SJCRH30 (cell line): ENCODE measurements around the gene GALNT17. TPM values are rescaled to one million over a fixed set of nuclear protein-coding genes. Genes with fewer than 3 reads are reported as not detected.
A peak's percentile ranks its signal among the peaks of the same experiment; 100 is the strongest.

Experiments
- DNase-seq, 2 experiments: peaks; one replicate each; pipeline ENCODE4 v3.0.0-alpha.2; 2015 to 2020
- H3K27ac ChIP-seq: fragments of 250-450 bp; sonication (Bioruptor Pico); 2 replicates; pipeline ENCODE4 v1.5.1; 2020; ENCODE audit warnings: mild to moderate bottlenecking, moderate library complexity
- H3K27me3 ChIP-seq: fragments of 250-450 bp; sonication (Bioruptor Pico); 2 replicates; pipeline ENCODE4 v1.5.1; 2020; ENCODE audit warnings: mild to moderate bottlenecking, moderate library complexity
- H3K36me3 ChIP-seq: fragments of 250-450 bp; sonication (Bioruptor Pico); 2 replicates; pipeline ENCODE4 v1.5.1; 2020; ENCODE audit warnings: mild to moderate bottlenecking, moderate library complexity
- H3K4me1 ChIP-seq: fragments of 250-450 bp; sonication (Bioruptor Pico); 2 replicates; pipeline ENCODE4 v1.5.1; 2020; ENCODE audit warnings: mild to moderate bottlenecking, moderate library complexity
- H3K4me3 ChIP-seq: fragments of 250-450 bp; sonication (Bioruptor Pico); 2 replicates; pipeline ENCODE4 v1.5.1; 2020; ENCODE audit warnings: mild to moderate bottlenecking, moderate library complexity
- H3K9me3 ChIP-seq: fragments of 250-450 bp; sonication (Bioruptor Pico); replicated peaks from 2 replicates; pipeline ENCODE4 v1.5.1; 2020; ENCODE audit warnings: mild to moderate bottlenecking, moderate library complexity
- total RNA-seq: library from RNA; depleted of rRNA; stranded (reverse); fragments of >200 nt; shearing (Covaris generic); gene quantifications from 2 replicates; pipeline ENCODE4 v1.2.3, GENCODE V29; 2014

Gene GALNT17
- total RNA-seq, 1 experiment from 2014 or later: not detected

GRCh38 chr7:71459132-71459531 is 327.2 kb downstream of the GALNT17 start:
- H3K27me3 ChIP-seq: no peaks in the 10 kb centered on the region
- peaks cover 9% of the 10 kb centered on the region; the same call in 1 of the 2 replicates for H3K4me1 ChIP-seq
- DNase-seq: peak; percentile 34 to 78
- no peaks in the 10 kb centered on the region for H3K36me3 ChIP-seq
- no peak overlapping the region for H3K4me3 ChIP-seq
- no peak overlapping the region for H3K27ac ChIP-seq
- H3K9me3 ChIP-seq: no peaks in the 10 kb centered on the region

- no peaks in the 10 kb centered on the region for H3K36me3 ChIP-seq
- H3K27me3 ChIP-seq: no peaks in the 10 kb centered on the region
- peaks cover 9% of the 10 kb centered on the region; the same call in 1 of the 2 replicates for H3K4me1 ChIP-seq
- H3K27ac ChIP-seq: no peak overlapping the region
- no peak for DNase-seq
- H3K9me3 ChIP-seq: no peaks in the 10 kb centered on the region
- H3K4me3 ChIP-seq: no peak overlapping the region
These were observed 329.6 kb downstream of the GALNT17 start for GRCh38 chr7:71461572-71461971.

- Histone ChIP-seq H3K4me3 (no peak overlapping the region), H3K9me3 (no peaks in the 10 kb centered on the region), H3K36me3 (no peaks in the 10 kb centered on the region), H3K27me3 (no peaks in the 10 kb centered on the region), H3K27ac (no peak overlapping the region), H3K4me1 (no peaks in the 10 kb centered on the region)
- DNase-seq: no peak
These were observed 333.8 kb downstream of the GALNT17 start for GRCh38 chr7:71465741-71466189.

GRCh38 chr7:71466448-71467145 is 334.7 kb downstream of the GALNT17 start:
- H3K27me3 ChIP-seq: no peaks in the 10 kb centered on the region
- no peak overlapping the region for H3K4me3 ChIP-seq
- H3K27ac ChIP-seq: no peak overlapping the region
- H3K36me3 ChIP-seq: no peaks in the 10 kb centered on the region
- H3K9me3 ChIP-seq: no peaks in the 10 kb centered on the region
- no peak for DNase-seq
- H3K4me1 ChIP-seq: no peaks in the 10 kb centered on the region

GRCh38 chr7:71470326-71470725 is 338.4 kb downstream of the GALNT17 start:
- Histone ChIP-seq H3K27me3 (no peaks in the 10 kb centered on the region), H3K9me3 (no peaks in the 10 kb centered on the region), H3K27ac (no peak overlapping the region), H3K4me3 (no peak overlapping the region), H3K4me1 (no peaks in the 10 kb centered on the region), H3K36me3 (no peaks in the 10 kb centered on the region)
- no peak for DNase-seq

GRCh38 chr7:71470830-71471229 is 338.9 kb downstream of the GALNT17 start:
- no peaks in the 10 kb centered on the region for H3K36me3 ChIP-seq
- H3K4me1 ChIP-seq: no peaks in the 10 kb centered on the region
- no peak for DNase-seq
- no peak overlapping the region for H3K27ac ChIP-seq
- no peaks in the 10 kb centered on the region for H3K27me3 ChIP-seq
- no peak overlapping the region for H3K4me3 ChIP-seq
- H3K9me3 ChIP-seq: no peaks in the 10 kb centered on the region

- no peak overlapping the region for H3K4me3 ChIP-seq
- H3K4me1 ChIP-seq: no peaks in the 10 kb centered on the region
- no peaks in the 10 kb centered on the region for H3K36me3 ChIP-seq
- no peak for DNase-seq
- no peak overlapping the region for H3K27ac ChIP-seq
- H3K27me3 ChIP-seq: no peaks in the 10 kb centered on the region
- no peaks in the 10 kb centered on the region for H3K9me3 ChIP-seq
These were observed 341.0 kb downstream of the GALNT17 start for GRCh38 chr7:71472962-71473361.

- Histone ChIP-seq H3K4me3 (no peak overlapping the region), H3K4me1 (no peaks in the 10 kb centered on the region), H3K27ac (no peak overlapping the region), H3K27me3 (no peaks in the 10 kb centered on the region), H3K36me3 (no peaks in the 10 kb centered on the region), H3K9me3 (no peaks in the 10 kb centered on the region)
- no peak for DNase-seq
These were observed 341.5 kb downstream of the GALNT17 start for GRCh38 chr7:71473366-71473967.

GRCh38 chr7:71477441-71477840 is 345.5 kb downstream of the GALNT17 start:
- Histone ChIP-seq H3K27ac (no peak overlapping the region), H3K4me1 (no peaks in the 10 kb centered on the region), H3K36me3 (no peaks in the 10 kb centered on the region), H3K27me3 (no peaks in the 10 kb centered on the region), H3K4me3 (no peak overlapping the region), H3K9me3 (no peaks in the 10 kb centered on the region)
- DNase-seq: no peak

- H3K27me3 ChIP-seq: no peaks in the 10 kb centered on the region
- no peak overlapping the region for H3K4me3 ChIP-seq
- no peak for DNase-seq
- no peaks in the 10 kb centered on the region for H3K36me3 ChIP-seq
- H3K9me3 ChIP-seq: no peaks in the 10 kb centered on the region
- no peaks in the 10 kb centered on the region for H3K4me1 ChIP-seq
- no peak overlapping the region for H3K27ac ChIP-seq
These were observed 347.3 kb downstream of the GALNT17 start for GRCh38 chr7:71479231-71479630.

GRCh38 chr7:71480791-71481190 is 348.8 kb downstream of the GALNT17 start:
- Histone ChIP-seq H3K36me3 (no peaks in the 10 kb centered on the region), H3K9me3 (no peaks in the 10 kb centered on the region), H3K27ac (no peak overlapping the region), H3K4me1 (no peaks in the 10 kb centered on the region), H3K4me3 (no peak overlapping the region), H3K27me3 (no peaks in the 10 kb centered on the region)
- no peak for DNase-seq

- no peaks in the 10 kb centered on the region for H3K9me3 ChIP-seq
- no peaks in the 10 kb centered on the region for H3K4me1 ChIP-seq
- no peak overlapping the region for H3K27ac ChIP-seq
- no peak overlapping the region for H3K4me3 ChIP-seq
- no peak for DNase-seq
- H3K27me3 ChIP-seq: no peaks in the 10 kb centered on the region
- H3K36me3 ChIP-seq: no peaks in the 10 kb centered on the region
These were observed 350.3 kb downstream of the GALNT17 start for GRCh38 chr7:71482284-71482683.

- no peaks in the 10 kb centered on the region for H3K9me3 ChIP-seq
- H3K27ac ChIP-seq: no peak overlapping the region
- H3K4me3 ChIP-seq: no peak overlapping the region
- no peaks in the 10 kb centered on the region for H3K4me1 ChIP-seq
- no peaks in the 10 kb centered on the region for H3K27me3 ChIP-seq
- no peak for DNase-seq
- no peaks in the 10 kb centered on the region for H3K36me3 ChIP-seq
These were observed 352.4 kb downstream of the GALNT17 start for GRCh38 chr7:71484380-71484779.

- DNase-seq: no peak
- H3K4me1 ChIP-seq: no peaks in the 10 kb centered on the region
- H3K27ac ChIP-seq: no peak overlapping the region
- no peaks in the 10 kb centered on the region for H3K36me3 ChIP-seq
- no peaks in the 10 kb centered on the region for H3K27me3 ChIP-seq
- H3K4me3 ChIP-seq: no peak overlapping the region
- no peaks in the 10 kb centered on the region for H3K9me3 ChIP-seq
These were observed 353.6 kb downstream of the GALNT17 start for GRCh38 chr7:71485586-71485985.

GRCh38 chr7:71486414-71486813 is 354.5 kb downstream of the GALNT17 start:
- no peaks in the 10 kb centered on the region for H3K36me3 ChIP-seq
- no peaks in the 10 kb centered on the region for H3K27me3 ChIP-seq
- no peak for DNase-seq
- no peaks in the 10 kb centered on the region for H3K4me1 ChIP-seq
- H3K9me3 ChIP-seq: no peaks in the 10 kb centered on the region
- H3K4me3 ChIP-seq: no peak overlapping the region
- no peak overlapping the region for H3K27ac ChIP-seq
